Brain microvascular endothelial cell (primary cell): ENCODE data around the gene POU6F2.

Experiments used
- DNase-seq: peaks from one replicate; pipeline ENCODE4 v3.0.0-alpha.2; 2020
- H3K27ac ChIP-seq: fragments of 250-450 bp; sonication (Bioruptor Pico); 2 replicates; pipeline ENCODE4 v1.5.1; 2020; ENCODE audit warnings: mild to moderate bottlenecking, moderate library complexity
- H3K27me3 ChIP-seq: fragments of 250-450 bp; sonication (Bioruptor Pico); replicated peaks from 2 replicates; pipeline ENCODE4 v1.5.1; 2020; ENCODE audit warnings: mild to moderate bottlenecking
- H3K36me3 ChIP-seq: fragments of 250-450 bp; sonication (Bioruptor Pico); replicated peaks from 2 replicates; pipeline ENCODE4 v1.5.1; 2020; ENCODE audit warnings: mild to moderate bottlenecking
- H3K4me3 ChIP-seq: 2 replicates; pipeline ENCODE4 v1.5.1; 2011; ENCODE audit warnings: low read depth, mild to moderate bottlenecking, control low read depth, low read length, moderate library complexity
- in situ Hi-C: cut with HindIII; loops from 2 replicates; pipeline ENCODE4 v1.10.0; 2017; ENCODE audit warnings: low sequenced_read_pairs, low pct_ligation_motif_present
- TF ChIP-seq, protein P1 (sequence below): IDR thresholded peaks from 2 replicates; pipeline ENCODE4 v1.5.1; 2011; ENCODE audit warnings: low read depth, mild to moderate bottlenecking, moderate library complexity, low read length, control low read depth, inconsistent platforms; ENCODE audit errors: missing control alignments

Gene POU6F2

GRCh38 chr7:39399458-39399857 is 421.7 kb downstream of the POU6F2 start:
- Histone ChIP-seq H3K4me3 (no peak overlapping the region), H3K27ac (no peak overlapping the region), H3K36me3 (no peaks in the 10 kb centered on the region), H3K27me3 (no peaks in the 10 kb centered on the region)
- DNase-seq, result no peak
- in situ Hi-C loops, result no loop called here
- TF ChIP-seq, protein P1, sequence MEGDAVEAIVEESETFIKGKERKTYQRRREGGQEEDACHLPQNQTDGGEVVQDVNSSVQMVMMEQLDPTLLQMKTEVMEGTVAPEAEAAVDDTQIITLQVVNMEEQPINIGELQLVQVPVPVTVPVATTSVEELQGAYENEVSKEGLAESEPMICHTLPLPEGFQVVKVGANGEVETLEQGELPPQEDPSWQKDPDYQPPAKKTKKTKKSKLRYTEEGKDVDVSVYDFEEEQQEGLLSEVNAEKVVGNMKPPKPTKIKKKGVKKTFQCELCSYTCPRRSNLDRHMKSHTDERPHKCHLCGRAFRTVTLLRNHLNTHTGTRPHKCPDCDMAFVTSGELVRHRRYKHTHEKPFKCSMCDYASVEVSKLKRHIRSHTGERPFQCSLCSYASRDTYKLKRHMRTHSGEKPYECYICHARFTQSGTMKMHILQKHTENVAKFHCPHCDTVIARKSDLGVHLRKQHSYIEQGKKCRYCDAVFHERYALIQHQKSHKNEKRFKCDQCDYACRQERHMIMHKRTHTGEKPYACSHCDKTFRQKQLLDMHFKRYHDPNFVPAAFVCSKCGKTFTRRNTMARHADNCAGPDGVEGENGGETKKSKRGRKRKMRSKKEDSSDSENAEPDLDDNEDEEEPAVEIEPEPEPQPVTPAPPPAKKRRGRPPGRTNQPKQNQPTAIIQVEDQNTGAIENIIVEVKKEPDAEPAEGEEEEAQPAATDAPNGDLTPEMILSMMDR, result no peak

DNA sequence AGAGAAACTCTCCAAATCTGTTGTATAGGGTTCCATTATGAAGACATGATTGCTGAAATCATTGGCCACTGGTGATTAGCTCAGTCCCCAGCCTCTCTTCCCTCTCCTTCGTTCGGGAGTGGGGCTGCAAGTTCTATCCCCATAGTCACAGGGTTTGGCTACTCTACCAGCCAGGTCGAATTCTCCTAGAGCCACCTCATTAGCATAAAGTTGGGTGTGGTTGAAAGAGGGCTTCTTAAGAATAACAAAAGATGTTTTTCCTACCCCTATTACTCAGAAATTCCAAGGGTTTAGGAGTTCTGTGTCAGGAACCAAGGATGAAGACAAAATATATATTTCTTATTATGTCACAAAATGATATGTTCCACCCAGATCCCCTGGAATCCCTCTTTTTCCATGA is 422.3 kb downstream of the POU6F2 start:
- no peak for DNase-seq
- in situ Hi-C loops, result no loop called here
- TF ChIP-seq, protein P1, result no peak
- H3K27ac ChIP-seq, result no peak overlapping the region
- H3K4me3 ChIP-seq, result no peak overlapping the region
- H3K27me3 ChIP-seq, result no peaks in the 10 kb centered on the region
- H3K36me3 ChIP-seq, result no peaks in the 10 kb centered on the region

DNA sequence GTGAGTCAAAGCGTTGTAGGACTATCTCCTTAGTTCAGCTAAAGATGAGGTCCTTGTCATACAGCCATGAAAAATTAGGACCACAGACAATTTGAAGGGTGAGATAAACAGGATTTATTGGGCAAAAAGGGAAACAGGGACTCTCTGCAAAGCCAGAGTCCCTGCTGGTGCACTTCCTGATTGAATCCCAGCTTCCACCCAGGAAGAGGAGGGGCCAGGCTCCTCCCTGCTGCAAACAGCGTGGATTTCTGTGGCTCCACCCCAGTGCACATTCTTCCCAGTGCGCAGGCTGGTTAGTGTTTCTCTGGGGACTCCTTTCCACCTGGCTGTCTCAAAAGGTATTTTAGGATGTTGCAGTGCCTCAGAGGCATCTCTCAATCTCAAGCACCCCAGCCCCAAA is 423.1 kb downstream of the POU6F2 start:
- H3K36me3 ChIP-seq, result no peaks in the 10 kb centered on the region
- DNase-seq, result no peak
- no peak overlapping the region for H3K4me3 ChIP-seq
- in situ Hi-C loops, result no loop called here
- no peaks in the 10 kb centered on the region for H3K27me3 ChIP-seq
- H3K27ac ChIP-seq, result no peak overlapping the region
- TF ChIP-seq, protein P1, result no peak

- TF ChIP-seq, protein P1, result no peak
- in situ Hi-C loops, result no loop called here
Observed at GRCh38 chr7:39402034-39402433, 424.3 kb downstream of the POU6F2 start.

DNA sequence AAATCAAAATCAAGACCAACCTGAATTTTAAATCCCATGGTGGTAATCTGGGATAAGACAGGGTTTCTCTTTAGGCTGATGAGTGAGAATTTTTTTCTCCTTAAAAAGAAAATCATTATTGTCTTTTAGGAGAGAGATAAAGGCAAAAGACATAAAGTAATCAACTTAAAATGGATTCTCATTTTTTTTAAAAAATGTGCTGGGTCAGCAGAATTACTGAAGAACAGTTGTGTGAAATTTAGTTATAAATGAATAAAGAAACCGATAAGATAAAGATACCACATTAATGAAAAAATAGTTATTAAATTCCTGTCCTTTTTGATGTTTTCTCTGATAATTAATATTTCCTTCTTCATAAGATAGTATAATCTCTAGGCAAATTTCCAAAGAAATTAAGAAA is 427.2 kb downstream of the POU6F2 start:
- in situ Hi-C loops, result no loop called here
- Histone ChIP-seq H3K4me3 (no peak overlapping the region), H3K27me3 (no peaks in the 10 kb centered on the region), H3K27ac (no peak overlapping the region), H3K36me3 (no peaks in the 10 kb centered on the region)
- DNase-seq, result no peak
- TF ChIP-seq, protein P1, result no peak

More at GRCh38 chr7:39402034-39402433, 424.3 kb downstream of the POU6F2 start:
- H3K27me3 ChIP-seq, result no peaks in the 10 kb centered on the region
- H3K27ac ChIP-seq, result no peak overlapping the region
- H3K4me3 ChIP-seq, result no peak overlapping the region
- no peak for DNase-seq
- H3K36me3 ChIP-seq, result no peaks in the 10 kb centered on the region

DNA sequence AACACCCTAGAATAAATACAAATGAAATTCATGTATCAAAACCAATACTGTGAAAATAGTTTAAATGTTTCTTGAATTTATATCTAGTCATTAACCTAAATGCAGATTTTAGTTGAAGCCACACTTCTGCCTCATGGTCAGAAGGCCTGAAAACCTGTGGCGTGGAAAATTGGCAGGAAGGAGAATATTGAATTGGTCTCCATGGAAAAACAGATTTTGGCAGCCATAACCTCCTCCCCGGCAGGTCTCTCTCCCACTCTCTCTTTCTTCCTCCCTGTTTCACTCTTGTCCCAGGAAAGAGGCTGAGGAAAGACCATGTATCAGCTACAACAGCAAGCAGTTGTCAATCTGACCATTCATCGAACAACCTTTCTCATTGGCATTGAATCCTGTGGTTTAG is 427.9 kb downstream of the POU6F2 start:
- Histone ChIP-seq H3K4me3 (no peak overlapping the region), H3K27me3 (no peaks in the 10 kb centered on the region), H3K36me3 (no peaks in the 10 kb centered on the region), H3K27ac (no peak overlapping the region)
- TF ChIP-seq, protein P1, result no peak
- no peak for DNase-seq
- in situ Hi-C loops, result no loop called here
